ENCODE measurements around the gene FADD.

Gene FADD

GRCh38 chr11:70247042-70247709, 44.1 kb downstream of the FADD start:
- no peak for DNase-seq (ENCODE audit: low spot score)
- TF ChIP-seq CTCF (conservative IDR thresholded peaks at IDR 0.05; ENCODE audit: low read depth) = no peak
- POLR2A ChIA-PET (ENCODE audit: low non-redundant PET) = no interaction called here
- CTCF ChIA-PET = interaction anchor here (0.6 kb wide), 1 partner anchor 10 kb away, joined by 3 read pairs; no protein-coding TSS in a partner anchor
- no peak overlapping the region for H3K27ac ChIP-seq

GRCh38 chr11:70247710-70248072, 44.6 kb downstream of the FADD start:
- ChIA-PET CTCF (interaction anchor here (0.6 kb wide), 1 partner anchor 1171 kb away, joined by 3 read pairs; no protein-coding TSS in a partner anchor), POLR2A (ENCODE audit: low non-redundant PET) (no interaction called here)
- TF ChIP-seq CTCF (conservative IDR thresholded peaks at IDR 0.05; ENCODE audit: low read depth) = no peak
- H3K27ac ChIP-seq = no peak overlapping the region
- DNase-seq (ENCODE audit: low spot score) = no peak

- POLR2A ChIA-PET (ENCODE audit: low non-redundant PET) = interaction anchor here (0.6 kb wide), 1 partner anchor 1608 kb away, joined by 6 read pairs; no protein-coding TSS in a partner anchor
- no peak overlapping the region for H3K27ac ChIP-seq
- CTCF ChIA-PET = no interaction called here
Observed at GRCh38 chr11:70250876-70251658, 48.0 kb downstream of the FADD start.

GRCh38 chr11:70251659-70252321, 48.7 kb downstream of the FADD start:
- POLR2A ChIA-PET (ENCODE audit: low non-redundant PET) = no interaction called here
- TF ChIP-seq CTCF (conservative IDR thresholded peaks at IDR 0.05; ENCODE audit: low read depth) = no peak
- no peak for DNase-seq (ENCODE audit: low spot score)
- CTCF ChIA-PET = no interaction called here
- no peak overlapping the region for H3K27ac ChIP-seq

More at GRCh38 chr11:70250876-70251658, 48.0 kb downstream of the FADD start:
- no peak for DNase-seq (ENCODE audit: low spot score)
- no peak for TF ChIP-seq CTCF (conservative IDR thresholded peaks at IDR 0.05; ENCODE audit: low read depth)

GRCh38 chr11:70252844-70253243, 49.7 kb downstream of the FADD start:
- ChIA-PET CTCF (interaction anchor here (0.7 kb wide), 1 partner anchor 10 kb away, joined by 4 read pairs; no protein-coding TSS in a partner anchor), POLR2A (ENCODE audit: low non-redundant PET) (no interaction called here)
- no peak for DNase-seq (ENCODE audit: low spot score)
- no peak overlapping the region for H3K27ac ChIP-seq
- TF ChIP-seq CTCF (conservative IDR thresholded peaks at IDR 0.05; ENCODE audit: low read depth) = no peak

- ChIA-PET CTCF (interaction anchor here (0.7 kb wide), 1 partner anchor 10 kb away, joined by 5 read pairs; no protein-coding TSS in a partner anchor), POLR2A (ENCODE audit: low non-redundant PET) (no interaction called here)
- no peak overlapping the region for H3K27ac ChIP-seq
- DNase-seq (ENCODE audit: low spot score) = no peak
- no peak for TF ChIP-seq CTCF (conservative IDR thresholded peaks at IDR 0.05; ENCODE audit: low read depth)
Observed at GRCh38 chr11:70255477-70256116, 52.5 kb downstream of the FADD start.

Measured in RWPE1 (cell line).